ENCODE data around the gene AP1G2.

DNA sequence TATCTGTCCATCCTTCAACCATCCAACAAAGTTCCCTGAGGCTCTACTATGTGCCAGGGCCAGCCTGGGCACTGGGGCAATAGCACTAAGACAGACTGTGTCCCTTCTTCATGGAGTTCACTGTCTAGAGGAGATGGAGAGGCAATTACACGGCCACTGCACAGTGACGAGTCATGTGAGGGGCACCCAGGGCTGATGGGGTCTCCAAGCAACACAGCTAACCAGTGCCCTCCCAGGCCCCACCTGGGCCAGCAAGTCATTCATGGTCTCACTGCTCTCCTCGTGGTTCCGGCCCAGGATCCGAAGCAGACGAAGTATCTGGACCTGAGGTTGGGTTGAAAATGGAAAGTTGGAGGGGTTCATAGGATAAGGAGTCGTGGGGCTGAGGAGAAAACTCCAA lies 2.7 kb downstream of the AP1G2 start:
- TF ChIP-seq CTCF (IDR thresholded peaks at IDR 0.05) = no peak
- no peak for TF ChIP-seq EP300 (IDR thresholded peaks at IDR 0.05)
- no peak for TF ChIP-seq MAFK (IDR thresholded peaks at IDR 0.05; ENCODE audit: partially characterized antibody)
- no peak for TF ChIP-seq NR3C1 (IDR thresholded peaks at IDR 0.05)
- TF ChIP-seq RAD21 (conservative IDR thresholded peaks at IDR 0.05 in 1 of 2, IDR thresholded peaks at IDR 0.05 in 1 of 2) = no peak
- TF ChIP-seq SREBF2 (IDR thresholded peaks at IDR 0.05) = no peak
- TF ChIP-seq FOSL2 (IDR thresholded peaks at IDR 0.05) = no peak
- TF ChIP-seq FOSL2 (CRISPR knock-in tag; IDR thresholded peaks at IDR 0.05) = no peak
- TF ChIP-seq MAX (IDR thresholded peaks at IDR 0.05) = no peak
- TF ChIP-seq POLR2A (IDR thresholded peaks at IDR 0.05; ENCODE audit: low read length) = no peak
- no peak for TF ChIP-seq MYC (IDR thresholded peaks at IDR 0.05; ENCODE audit: borderline replicate concordance, low read length)
- no peak for TF ChIP-seq CEBPB (IDR thresholded peaks at IDR 0.05)
- TF ChIP-seq, protein P1, sequence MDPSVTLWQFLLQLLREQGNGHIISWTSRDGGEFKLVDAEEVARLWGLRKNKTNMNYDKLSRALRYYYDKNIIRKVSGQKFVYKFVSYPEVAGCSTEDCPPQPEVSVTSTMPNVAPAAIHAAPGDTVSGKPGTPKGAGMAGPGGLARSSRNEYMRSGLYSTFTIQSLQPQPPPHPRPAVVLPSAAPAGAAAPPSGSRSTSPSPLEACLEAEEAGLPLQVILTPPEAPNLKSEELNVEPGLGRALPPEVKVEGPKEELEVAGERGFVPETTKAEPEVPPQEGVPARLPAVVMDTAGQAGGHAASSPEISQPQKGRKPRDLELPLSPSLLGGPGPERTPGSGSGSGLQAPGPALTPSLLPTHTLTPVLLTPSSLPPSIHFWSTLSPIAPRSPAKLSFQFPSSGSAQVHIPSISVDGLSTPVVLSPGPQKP (IDR thresholded peaks at IDR 0.05; ENCODE audit: low read depth, low read length) = no peak
- no peak for TF ChIP-seq REST (IDR thresholded peaks at IDR 0.05)
- no peak for TF ChIP-seq MAZ (IDR thresholded peaks at IDR 0.05; ENCODE audit: borderline replicate concordance, low read depth, low read length)

All from A549 (cell line).